ENCODE results near the gene OR2G2. TPM values are rescaled to one million over a fixed set of nuclear protein-coding genes. Genes with fewer than 3 reads are reported as not detected.

Gene OR2G2
- total and polyA plus RNA-seq, 8 donors: not detected

DNA sequence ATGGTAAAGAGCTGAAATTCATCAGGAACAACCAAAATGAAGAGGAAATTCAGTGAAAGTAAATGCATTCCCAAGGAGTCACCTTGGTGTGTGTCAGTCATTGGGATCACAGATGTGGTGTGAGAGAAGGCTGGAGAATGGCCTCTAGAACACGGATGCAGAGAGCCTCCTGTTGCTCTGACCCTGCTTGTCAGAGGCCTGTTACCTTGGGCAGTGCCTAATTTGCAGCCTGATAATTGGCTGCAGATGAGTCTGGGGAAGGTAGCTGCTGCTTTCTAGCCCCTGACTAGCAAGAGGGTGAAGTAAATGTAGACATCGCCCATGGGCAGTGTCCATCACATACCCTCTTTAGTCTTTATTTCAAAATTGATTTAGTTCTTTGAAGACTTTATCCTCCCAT, 35.9 kb upstream of the OR2G2 start:
- H3K9me3 ChIP-seq: no peaks in the 10 kb centered on the region
- H3K4me1 ChIP-seq: no peaks in the 10 kb centered on the region
- H3K27ac ChIP-seq: no peak overlapping the region
- no peaks in the 10 kb centered on the region for H3K36me3 ChIP-seq
- H3K27me3 ChIP-seq: no peaks in the 10 kb centered on the region
- no peak overlapping the region for H3K4me3 ChIP-seq
- WGBS, 5 donors: 56 to 88% (median 65%) methylated on average over 2 of the region's 2 CpGs
- intact Hi-C loops (cut with DNase I; ENCODE audit: low total_unique reads): no loop called here
- TF ChIP-seq POLR2AphosphoS5 (IDR thresholded peaks at IDR 0.05) (no peak), POLR2A (IDR thresholded peaks at IDR 0.05) (no peak), EP300 (IDR thresholded peaks at IDR 0.05) (no peak)
- TF ChIP-seq, protein P1, sequence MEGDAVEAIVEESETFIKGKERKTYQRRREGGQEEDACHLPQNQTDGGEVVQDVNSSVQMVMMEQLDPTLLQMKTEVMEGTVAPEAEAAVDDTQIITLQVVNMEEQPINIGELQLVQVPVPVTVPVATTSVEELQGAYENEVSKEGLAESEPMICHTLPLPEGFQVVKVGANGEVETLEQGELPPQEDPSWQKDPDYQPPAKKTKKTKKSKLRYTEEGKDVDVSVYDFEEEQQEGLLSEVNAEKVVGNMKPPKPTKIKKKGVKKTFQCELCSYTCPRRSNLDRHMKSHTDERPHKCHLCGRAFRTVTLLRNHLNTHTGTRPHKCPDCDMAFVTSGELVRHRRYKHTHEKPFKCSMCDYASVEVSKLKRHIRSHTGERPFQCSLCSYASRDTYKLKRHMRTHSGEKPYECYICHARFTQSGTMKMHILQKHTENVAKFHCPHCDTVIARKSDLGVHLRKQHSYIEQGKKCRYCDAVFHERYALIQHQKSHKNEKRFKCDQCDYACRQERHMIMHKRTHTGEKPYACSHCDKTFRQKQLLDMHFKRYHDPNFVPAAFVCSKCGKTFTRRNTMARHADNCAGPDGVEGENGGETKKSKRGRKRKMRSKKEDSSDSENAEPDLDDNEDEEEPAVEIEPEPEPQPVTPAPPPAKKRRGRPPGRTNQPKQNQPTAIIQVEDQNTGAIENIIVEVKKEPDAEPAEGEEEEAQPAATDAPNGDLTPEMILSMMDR (IDR thresholded peaks at IDR 0.05): no peak
- DNase-seq: no peak

GRCh38 chr1:247557926-247558674, 30.1 kb upstream of the OR2G2 start:
- H3K9me3 ChIP-seq: no peaks in the 10 kb centered on the region
- no peak overlapping the region for H3K27ac ChIP-seq
- 74 to 85% (median 79%) methylated on average over 2 of the region's 2 CpGs for WGBS, 5 donors
- DNase-seq: no peak
- intact Hi-C loops (cut with DNase I; ENCODE audit: low total_unique reads): no loop called here
- H3K27me3 ChIP-seq: no peaks in the 10 kb centered on the region
- H3K36me3 ChIP-seq: no peaks in the 10 kb centered on the region
- no peak for TF ChIP-seq EP300 (IDR thresholded peaks at IDR 0.05)
- TF ChIP-seq, protein P1 (IDR thresholded peaks at IDR 0.05): no peak
- no peak for TF ChIP-seq POLR2A (IDR thresholded peaks at IDR 0.05)
- TF ChIP-seq POLR2AphosphoS5 (IDR thresholded peaks at IDR 0.05): no peak
- H3K4me3 ChIP-seq: no peak overlapping the region
- H3K4me1 ChIP-seq: no peaks in the 10 kb centered on the region

DNA sequence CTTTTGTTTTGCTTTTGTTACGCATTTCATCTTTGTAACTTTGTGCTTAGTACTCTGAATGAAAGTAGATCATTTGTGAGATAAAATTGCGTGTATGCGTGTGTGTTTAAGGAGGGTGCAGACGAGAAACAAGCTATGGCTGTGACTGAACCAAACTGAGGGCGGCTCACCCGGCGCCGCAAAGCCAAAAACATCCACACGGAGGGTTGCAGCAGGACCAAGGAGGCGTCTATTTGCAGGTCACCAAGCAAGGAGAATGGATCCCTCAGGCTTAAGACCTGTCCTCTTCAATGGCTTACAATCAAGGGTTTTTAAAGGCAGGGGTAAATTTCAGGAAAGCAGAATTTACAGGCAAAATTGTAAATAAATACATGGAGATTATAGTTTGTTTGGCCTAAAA, 26.4 kb upstream of the OR2G2 start:
- H3K27ac ChIP-seq: no peak overlapping the region
- H3K36me3 ChIP-seq: no peaks in the 10 kb centered on the region
- no peaks in the 10 kb centered on the region for H3K9me3 ChIP-seq
- 58 to 68% (median 61%) methylated on average over 10 of the region's 10 CpGs for WGBS, 5 donors
- intact Hi-C loops (cut with DNase I; ENCODE audit: low total_unique reads): no loop called here
- H3K27me3 ChIP-seq: no peaks in the 10 kb centered on the region
- H3K4me3 ChIP-seq: no peak overlapping the region
- H3K4me1 ChIP-seq: no peaks in the 10 kb centered on the region
- no peak for DNase-seq
- TF ChIP-seq EP300 (IDR thresholded peaks at IDR 0.05) (no peak), POLR2A (IDR thresholded peaks at IDR 0.05) (no peak), POLR2AphosphoS5 (IDR thresholded peaks at IDR 0.05) (no peak)
- TF ChIP-seq, protein P1 (IDR thresholded peaks at IDR 0.05): no peak

DNA sequence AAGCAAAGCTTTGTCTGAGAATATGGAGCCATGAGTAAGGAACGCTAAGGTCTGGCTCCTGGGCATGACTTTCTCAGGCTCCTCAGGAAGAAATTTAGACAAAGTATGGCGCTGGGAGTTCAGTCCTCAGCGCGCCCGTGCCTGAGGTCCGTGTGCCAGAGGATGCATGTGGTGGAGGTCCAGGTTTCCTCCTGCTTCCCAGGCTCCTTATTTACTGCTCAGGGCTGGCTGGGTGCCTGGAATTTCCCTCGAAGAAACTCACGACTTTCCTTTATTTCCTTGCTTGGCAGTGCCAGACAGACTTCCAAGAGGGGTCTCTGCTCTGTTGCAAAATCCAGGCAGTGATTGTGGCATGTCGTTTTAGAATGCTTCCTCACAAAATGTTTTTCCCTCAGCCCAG, 26.0 kb upstream of the OR2G2 start:
- 62 to 74% (median 65%) methylated on average over 9 of the region's 9 CpGs for WGBS, 5 donors
- intact Hi-C loops (cut with DNase I; ENCODE audit: low total_unique reads): no loop called here
- H3K27me3 ChIP-seq: no peaks in the 10 kb centered on the region
- no peaks in the 10 kb centered on the region for H3K9me3 ChIP-seq
- H3K27ac ChIP-seq: no peak overlapping the region
- DNase-seq: no peak
- no peaks in the 10 kb centered on the region for H3K4me1 ChIP-seq
- TF ChIP-seq POLR2A (IDR thresholded peaks at IDR 0.05): no peak
- TF ChIP-seq, protein P1 (IDR thresholded peaks at IDR 0.05): no peak
- no peak for TF ChIP-seq EP300 (IDR thresholded peaks at IDR 0.05)
- TF ChIP-seq POLR2AphosphoS5 (IDR thresholded peaks at IDR 0.05): no peak
- no peak overlapping the region for H3K4me3 ChIP-seq
- no peaks in the 10 kb centered on the region for H3K36me3 ChIP-seq

Measured in stomach (tissue), 9 donors.